Measurements from ENCODE around the gene DLAT.

DNA sequence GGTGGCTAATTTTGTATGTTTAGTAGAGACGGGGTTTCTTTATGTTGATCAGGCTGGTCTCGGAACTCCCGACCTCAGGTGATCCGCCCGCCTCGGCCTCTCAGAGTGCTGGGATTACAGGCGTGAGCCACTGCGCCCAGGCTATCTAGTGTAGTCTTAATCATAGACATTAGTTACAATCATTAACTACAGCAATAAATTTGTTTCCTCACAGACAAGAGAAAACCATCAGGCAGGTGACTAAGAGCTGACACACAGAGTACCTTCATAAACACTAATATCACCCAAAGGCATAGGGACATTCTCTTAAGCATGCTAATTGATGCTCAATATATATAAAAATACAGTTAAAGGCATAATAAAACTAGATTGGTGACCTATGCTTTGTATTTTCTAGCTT lies 80.9 kb downstream of the DLAT start:
- no peak for TF ChIP-seq EZH2 (IDR thresholded peaks at IDR 0.05; ENCODE audit: borderline replicate concordance, low read length)
- TF ChIP-seq, protein P1, sequence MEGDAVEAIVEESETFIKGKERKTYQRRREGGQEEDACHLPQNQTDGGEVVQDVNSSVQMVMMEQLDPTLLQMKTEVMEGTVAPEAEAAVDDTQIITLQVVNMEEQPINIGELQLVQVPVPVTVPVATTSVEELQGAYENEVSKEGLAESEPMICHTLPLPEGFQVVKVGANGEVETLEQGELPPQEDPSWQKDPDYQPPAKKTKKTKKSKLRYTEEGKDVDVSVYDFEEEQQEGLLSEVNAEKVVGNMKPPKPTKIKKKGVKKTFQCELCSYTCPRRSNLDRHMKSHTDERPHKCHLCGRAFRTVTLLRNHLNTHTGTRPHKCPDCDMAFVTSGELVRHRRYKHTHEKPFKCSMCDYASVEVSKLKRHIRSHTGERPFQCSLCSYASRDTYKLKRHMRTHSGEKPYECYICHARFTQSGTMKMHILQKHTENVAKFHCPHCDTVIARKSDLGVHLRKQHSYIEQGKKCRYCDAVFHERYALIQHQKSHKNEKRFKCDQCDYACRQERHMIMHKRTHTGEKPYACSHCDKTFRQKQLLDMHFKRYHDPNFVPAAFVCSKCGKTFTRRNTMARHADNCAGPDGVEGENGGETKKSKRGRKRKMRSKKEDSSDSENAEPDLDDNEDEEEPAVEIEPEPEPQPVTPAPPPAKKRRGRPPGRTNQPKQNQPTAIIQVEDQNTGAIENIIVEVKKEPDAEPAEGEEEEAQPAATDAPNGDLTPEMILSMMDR (conservative IDR thresholded peaks at IDR 0.05 in 1 of 2, IDR thresholded peaks at IDR 0.05 in 1 of 2; ENCODE audit: extremely low read depth in 1 of 2, insufficient read depth in 1 of 2, low read depth in 1 of 2, low read length in 2 of 2), result no peak

All from mammary epithelial cell (primary cell).